Sigmoid colon (tissue), 4 donors: ENCODE data around the gene PIP5KL1.

Source experiments
- CTCF ChIP-seq, 4 experiments: fragments of 450-650 bp in 3 of 4; fragments of 200-600 bp in 1 of 4; IDR thresholded peaks; one replicate each; pipeline ENCODE4 v1.5.1; 2016 to 2019; ENCODE audit warnings: antibody characterized with exemption in 4 of 4, mild to moderate bottlenecking in 3 of 4, moderate library complexity in 2 of 4
- POLR2AphosphoS5 ChIP-seq, 4 donors: sonication (generic); formaldehyde crosslinking; IDR thresholded peaks; one replicate each; pipeline ENCODE4 v1.6.1; 2017; ENCODE audit warnings: antibody characterized with exemption in 4 of 4

- TF ChIP-seq CTCF (IDR thresholded peaks at IDR 0.05) (no peak), POLR2AphosphoS5 (IDR thresholded peaks at IDR 0.05) (no peak)
These were observed 34.0 kb downstream of the PIP5KL1 start for GRCh38 chr9:127896395-127897192.
